Activated CD8-positive, alpha-beta memory T cell treated with anti-CD3 and anti-CD28 coated beads, Interleukin-2, amount 50 U/mL, for 24 hours (primary cell): ENCODE results near the gene ADD1.
"Not testable (repeated sequence)": the region's sequence is repeated elsewhere in the genome, so short reads cannot be mapped to it uniquely, and the experiment has no call there.

Experiments used
- DNase-seq: peaks from one replicate; pipeline ENCODE4 v3.0.0-alpha.2; 2020; ENCODE audit errors: extremely low read depth

The ADD1 gene

DNA sequence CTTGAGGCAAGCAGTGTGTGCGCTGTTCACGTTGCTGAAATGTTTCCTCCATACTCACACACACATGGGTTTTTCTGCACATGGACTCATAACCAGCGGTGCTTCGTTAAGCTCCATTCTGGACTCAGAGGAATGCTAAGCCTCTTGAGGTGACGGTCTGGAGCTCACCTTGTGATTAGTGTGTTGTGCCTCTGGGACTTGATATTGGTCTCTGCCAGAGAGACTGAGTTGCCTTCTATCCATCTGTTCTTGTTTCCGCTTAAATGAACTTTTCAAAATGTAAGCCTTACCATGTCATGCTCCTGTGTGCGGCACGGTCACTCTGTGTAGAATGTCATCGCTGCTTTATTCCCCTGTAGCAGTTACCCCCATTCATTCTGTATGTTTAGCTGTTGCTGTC is 42.5 kb downstream of the ADD1 start:
- DNase-seq: no peak

DNA sequence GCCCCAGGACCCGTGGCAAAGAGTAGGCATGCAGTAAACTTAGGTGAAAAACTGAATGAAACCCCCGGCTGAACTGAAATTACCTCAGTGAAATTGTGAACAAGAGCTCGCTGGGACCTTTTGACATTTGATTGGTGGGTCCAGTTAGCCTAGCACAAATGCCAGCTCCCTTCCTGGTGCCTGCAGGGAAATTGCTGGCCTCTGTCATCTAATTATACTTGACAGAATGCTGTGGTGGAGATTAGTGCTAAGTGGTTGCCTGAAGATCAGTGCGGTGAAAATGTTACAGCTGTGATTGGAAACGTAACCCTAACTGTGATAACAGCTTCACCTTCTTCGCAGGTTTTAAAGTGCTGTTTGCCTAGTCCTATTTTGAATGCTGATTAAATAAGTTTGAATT is 43.0 kb downstream of the ADD1 start:
- no peak for DNase-seq

DNA sequence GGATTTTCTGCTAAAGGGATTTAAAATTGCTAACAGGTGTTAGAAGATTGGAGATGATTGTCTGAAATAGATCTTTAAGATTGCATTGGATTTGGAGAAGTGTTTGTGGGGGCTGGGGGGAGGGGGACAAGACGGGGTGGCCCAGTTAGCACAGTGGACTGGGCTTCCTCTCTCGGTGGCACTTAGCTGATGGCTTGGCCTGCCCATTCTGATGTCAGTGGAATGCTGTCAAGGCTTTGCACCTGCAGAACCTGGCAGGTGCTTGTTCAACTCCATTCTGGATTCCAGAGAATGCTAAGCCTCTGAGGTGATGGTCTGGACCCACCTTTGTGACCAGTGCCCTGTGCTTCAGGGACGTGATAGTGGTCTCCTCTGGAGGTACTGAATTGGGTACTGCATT is 43.7 kb downstream of the ADD1 start:
- DNase-seq: no peak

DNA sequence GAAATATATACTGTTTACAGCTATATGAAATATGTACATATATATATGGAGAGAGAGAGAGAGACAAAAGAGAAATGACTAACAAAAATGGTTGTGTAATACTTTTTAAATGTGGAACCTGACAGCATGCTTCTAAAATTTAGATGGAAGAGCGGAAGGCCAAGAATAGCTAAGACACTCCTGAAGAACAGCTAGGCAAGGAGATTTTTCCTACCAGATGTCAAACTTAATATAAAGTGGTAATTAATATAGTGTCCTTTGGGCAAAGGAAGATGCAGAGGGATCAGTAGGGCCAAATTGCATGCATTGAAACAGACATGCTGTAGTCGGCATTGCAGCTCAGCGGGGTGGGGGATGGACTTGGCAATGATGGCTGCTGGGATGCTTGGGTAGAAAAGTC is 45.2 kb downstream of the ADD1 start:
- DNase-seq: no peak

DNA sequence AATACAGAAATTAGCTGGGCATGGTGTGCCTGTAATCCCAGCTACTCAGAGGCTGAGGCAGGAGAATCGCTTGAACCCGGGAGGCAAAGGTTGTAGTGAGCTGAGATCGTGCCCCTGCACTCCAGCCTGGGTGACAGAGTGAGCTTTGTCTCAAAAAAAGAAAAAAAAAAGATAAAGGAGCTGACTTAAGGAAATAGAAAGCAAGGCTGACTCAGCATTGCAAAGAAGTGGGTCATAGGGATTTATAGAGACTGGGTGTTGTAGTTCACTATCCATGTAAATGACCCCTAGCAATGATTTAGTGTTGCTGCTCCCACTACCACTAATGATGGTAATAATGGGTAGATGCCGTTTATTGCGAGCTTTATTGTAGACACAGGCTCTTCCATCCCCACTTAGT is 47.6 kb downstream of the ADD1 start:
- no peak for DNase-seq

DNA sequence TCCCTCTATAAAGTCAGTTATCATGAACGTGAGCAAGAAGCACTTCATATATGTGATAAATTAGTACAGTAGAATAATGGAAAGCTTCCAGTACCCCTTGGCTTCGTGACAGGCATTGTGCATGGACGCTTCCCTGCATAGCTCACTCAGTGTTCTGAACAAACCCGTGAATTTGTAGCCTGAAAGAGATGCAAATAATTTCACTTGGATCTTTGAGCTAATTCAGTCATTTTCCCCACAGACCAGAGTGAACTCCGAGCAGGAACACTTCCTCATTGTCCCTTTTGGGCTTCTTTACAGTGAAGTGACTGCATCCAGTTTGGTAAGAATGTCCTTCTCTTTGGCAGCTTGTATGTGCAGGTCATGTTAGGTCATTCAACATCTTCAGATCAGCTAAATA is 50.1 kb downstream of the ADD1 start:
- no peak for DNase-seq

DNA sequence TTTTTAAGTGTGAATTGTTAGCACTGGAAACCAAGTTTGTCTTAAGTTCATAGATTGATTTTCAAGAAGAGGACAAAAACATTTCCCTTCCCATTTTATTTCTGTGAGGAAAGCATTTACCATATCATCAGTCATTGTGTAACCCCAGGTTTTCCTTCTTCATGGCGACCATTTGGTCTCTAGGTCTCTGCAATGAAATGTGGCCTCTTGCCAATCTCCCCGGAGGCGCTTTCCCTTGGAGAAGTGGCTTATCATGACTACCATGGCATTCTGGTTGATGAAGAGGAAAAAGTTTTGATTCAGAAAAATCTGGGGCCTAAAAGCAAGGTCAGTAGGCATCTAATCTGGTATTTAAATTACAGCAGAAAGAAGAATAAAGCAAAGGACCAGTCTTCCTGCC is 54.4 kb downstream of the ADD1 start:
- no peak for DNase-seq

DNA sequence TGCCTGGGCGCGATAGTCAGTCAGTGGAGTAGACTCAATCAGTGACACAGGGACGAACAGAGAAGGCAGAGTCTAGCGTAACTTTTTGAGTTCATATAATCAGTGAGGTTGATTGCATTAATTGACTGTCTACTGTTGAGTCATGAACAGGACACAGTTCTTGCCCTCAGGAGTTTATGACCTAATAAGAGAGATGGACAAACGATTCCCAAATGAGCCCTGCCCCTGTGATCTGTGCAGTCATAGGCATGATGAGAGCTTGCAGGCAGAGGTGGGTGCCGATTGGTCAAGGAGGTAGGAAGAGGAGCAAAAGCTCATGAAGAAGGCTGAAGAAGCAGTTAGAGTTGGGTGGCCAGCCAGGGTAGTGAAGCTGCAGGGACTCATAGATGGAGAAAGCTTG is 57.1 kb downstream of the ADD1 start:
- no peak for DNase-seq

DNA sequence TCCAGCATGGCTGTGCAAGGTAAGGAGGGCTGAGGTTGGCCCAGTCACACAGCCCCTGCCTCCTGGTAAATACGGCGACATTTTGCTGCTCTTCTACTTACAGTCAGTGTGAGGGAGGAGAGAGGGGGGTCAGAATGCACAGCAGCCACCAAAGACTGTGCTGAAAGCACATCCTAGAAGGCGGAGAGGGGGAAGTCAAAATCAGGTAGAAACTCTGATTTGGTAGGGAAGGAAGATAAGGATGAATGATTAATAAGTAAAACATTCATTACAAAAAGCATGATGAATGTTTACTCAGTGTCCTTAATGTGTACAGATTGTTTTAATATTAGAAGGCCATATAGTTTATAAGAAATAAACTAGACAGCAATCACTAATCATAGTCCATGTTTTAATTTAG is 57.5 kb downstream of the ADD1 start:
- no peak for DNase-seq

DNA sequence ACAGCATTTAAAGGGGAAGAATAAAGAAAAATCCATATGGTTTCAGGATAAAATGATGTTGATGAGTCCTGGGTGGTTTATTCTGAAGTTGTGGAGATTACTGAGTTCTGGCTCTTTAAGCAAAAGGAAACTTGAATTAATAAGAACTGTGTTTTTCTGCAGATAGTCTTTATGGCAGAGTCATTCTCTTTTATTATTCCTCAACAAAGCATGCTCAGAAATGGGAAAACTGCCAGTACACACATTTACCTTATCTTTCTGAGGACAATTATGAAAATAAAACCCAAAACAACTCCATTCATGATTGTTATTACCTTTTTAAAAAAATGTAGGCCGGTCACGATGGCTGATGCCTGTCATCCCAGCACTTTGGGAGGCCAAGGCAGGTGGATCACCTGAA is 58.5 kb downstream of the ADD1 start:
- DNase-seq: no peak

DNA sequence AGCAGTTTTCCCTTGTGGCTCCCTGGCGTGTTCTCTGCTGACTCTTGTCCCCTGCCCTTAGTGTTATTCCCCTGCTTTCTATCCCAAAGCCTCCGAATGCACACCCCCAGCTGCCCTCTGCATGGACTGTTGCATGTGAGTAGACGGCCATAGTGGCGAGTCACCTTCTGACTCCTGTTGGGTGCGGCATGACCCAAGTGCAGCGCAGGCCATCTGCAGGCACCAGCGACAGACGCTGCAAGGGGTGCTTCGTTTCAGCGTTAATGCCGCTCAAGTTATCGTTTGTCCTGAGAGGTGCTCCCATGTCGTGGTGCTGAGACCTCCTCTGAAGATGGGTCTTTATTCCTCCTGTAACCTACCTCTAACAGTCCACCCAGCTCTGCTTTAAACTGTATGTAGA is 61.9 kb downstream of the ADD1 start:
- DNase-seq: no peak

DNA sequence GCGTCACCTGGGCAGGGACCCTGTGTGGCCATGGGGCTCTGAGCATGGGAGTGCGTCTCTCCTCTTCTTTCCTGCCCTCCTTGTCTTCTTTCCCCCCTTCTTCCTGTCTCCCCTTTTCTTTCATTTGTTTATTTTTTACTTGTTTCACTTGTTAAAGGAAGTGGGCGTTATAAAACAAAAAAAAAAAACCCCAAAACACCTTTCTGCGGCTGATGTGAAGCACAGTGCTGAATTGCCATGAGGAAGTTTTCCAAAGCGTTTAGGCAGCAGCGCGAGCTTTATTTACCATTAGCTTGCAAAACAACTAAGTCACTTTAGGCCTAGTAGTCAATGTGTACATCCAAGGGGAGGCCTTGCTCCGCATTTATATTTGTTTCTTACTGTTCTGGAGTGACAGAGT is 62.6 kb downstream of the ADD1 start:
- no peak for DNase-seq

DNA sequence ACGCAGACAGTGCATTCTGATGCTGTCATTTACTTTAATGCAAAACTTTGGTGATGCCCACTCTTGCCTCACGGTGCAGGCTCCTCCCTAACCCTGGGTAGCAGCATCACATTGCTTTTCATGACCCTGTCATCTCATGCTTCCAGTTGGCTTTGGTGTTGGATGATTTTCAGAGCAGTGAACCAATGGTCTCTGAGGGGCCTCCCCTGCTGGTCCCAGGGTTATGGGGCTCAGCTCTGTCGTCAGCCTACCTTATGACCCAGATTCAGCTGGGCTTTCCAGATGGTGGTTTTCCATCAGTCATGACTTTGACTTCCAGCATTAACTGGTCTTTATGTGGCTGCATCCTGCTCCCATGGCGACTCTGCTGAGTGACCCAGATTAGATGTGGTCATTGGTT is 63.6 kb downstream of the ADD1 start:
- no peak for DNase-seq

DNA sequence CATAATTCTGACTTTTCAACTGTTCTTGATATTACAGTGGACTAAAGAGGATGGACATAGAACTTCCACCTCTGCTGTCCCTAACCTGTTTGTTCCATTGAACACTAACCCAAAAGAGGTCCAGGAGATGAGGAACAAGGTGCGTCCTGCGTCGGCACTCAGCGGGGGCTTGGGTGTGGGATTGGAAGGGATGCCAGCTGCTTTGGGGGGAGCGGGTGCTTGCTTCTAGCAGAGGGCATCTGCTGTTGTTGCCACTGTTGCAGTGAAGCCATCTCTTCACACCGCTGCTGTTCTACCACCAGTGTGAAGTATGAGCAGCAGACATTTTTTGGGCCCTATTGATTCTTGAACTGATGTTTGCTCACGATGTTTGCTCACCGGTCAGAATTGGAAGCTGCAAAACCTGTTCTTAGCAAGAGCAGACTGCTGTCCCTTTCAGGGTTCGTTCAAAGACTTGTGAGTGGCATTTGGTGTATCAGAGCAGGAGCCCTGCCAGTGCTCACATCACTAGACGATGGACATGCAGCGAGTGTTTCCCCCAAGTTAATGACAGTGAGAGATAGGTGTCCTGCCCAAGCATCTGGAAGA is 64.2 kb downstream of the ADD1 start:
- no peak for DNase-seq

DNA sequence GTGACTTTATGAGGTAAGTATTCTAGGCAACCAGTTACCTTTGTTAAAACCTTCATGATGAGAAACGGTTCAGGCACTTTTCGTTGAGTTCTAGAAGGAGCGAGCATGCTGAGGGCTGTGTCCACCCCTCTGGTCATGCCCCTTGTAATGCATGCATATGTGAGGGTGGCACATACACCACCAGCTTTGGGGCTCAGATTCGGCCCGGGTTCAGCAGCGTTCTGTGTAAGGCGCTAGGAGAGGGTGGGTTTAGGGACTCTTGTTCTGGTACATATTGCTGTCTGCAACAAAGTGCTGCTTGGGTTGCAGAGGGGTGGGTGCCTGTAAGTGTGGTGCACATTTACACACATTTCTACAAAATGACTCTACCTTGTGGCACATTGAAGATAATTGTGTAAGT is 65.0 kb downstream of the ADD1 start:
- DNase-seq: no peak

DNA sequence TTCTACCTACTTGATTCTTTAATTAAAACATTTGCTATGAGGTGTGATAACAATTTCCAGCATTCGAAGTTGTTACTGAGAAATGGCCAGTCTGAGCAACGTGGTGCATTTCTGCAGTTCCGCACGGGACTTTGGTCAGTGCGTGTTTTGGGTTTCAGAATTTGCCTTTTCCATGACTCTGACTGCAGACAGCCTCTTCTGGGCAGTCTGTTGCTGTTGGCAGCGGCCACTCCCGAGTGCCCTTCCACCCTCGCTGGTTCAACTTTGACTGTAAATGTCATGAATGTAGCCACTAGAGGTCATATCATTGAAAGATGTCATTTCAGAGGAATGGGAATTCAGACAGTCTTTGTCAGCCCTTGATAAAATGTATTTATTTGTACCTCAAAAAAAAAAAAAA is 65.9 kb downstream of the ADD1 start:
- DNase-seq: no peak

DNA sequence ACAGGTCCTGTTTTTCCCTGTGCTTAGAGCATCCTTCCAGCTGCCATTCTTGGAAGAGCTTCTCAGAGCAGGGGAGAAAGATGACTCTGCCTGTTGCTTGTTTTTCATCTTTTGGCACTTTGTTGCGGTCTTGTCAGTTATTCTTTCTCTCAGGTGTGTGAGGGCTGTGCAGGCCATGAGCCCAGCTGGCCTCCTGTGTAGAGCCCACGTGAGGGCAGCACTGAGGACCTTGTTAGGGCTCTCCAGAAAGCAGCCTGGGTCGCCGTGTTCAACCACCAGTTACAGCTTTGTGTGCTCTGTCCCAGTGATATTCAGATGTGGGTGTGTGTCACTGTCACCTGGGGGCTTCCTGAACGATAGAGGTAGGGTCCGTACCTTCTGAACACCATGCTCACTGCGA is 66.8 kb downstream of the ADD1 start:
- no peak for DNase-seq

DNA sequence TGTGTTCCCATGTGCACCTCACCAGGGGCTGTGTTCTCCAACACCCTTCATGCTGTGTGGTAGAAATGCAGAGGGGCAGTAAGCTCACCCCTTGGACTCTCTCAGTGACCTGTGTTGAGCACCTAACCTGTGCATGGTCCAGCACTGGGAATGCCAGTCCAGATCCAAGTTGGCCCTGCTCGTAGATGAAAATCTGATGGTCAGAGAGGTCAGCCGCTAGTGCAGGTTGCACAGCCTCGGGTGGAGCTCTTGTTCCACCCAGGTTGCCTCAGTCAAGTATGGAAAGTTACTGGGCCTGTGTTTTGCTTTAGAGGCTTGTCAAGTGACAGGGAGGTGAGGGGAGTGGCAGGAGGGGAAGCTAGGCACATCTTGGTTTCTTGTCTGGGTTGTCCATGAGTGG is 68.2 kb downstream of the ADD1 start:
- no peak for DNase-seq

DNA sequence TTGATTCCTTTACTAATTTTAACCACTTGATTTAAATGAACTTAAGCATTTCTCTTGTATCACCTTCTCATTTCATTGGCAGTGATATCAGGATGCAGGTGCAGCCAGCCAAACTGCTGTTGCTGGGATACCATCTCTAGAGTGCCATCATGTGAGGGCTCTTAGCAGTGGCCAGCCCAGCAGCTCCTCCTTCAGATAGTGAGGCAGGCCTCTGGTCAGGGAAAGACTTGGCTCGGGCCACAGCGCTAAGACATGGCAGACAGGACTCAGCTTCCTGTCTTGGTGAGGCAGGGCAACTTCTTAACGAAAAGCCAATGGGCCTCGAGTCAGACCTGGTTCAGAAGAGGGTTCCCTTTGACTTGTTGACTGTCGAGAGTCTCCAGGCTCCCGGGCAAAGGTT is 69.5 kb downstream of the ADD1 start:
- DNase-seq: no peak

DNA sequence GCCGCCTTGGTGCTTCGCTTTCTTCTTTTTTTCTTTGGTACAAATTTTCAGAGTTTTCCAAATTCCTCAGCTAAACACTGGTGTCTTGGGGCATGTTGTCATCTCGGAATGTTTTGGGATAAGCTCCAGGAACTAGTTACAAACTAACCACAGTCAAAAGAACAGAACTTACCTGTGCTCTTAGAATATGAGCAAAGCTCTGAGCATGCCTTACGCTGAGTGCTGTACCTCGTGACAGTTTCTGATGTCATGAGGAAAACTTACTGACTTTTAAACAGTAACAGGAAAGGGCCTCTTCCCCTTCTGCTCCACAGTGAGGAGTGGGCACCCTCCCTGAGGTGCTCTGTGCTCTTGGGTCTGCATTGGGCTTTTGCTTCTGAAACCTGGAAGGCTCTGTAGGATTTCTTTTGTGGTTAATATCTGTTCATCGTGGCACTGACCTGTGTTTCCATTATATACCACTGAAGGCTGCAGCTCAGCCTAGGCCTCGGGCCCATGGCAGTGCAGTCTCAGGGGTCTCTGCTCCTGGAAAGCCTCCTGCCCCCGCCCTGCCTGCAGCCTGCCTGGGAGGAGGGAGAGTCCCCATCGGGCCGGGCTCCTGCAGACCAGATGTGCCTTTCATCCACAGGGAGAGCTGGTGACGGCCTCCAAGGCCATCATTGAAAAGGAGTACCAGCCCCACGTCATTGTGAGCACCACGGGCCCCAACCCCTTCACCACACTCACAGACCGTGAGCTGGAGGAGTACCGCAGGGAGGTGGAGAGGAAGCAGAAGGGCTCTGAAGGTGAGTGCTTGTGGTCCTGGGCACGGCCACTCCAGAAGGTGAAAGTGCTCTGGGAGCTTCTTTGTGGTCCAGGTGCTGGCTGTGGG is 70.8 kb downstream of the ADD1 start:
- no peak for DNase-seq

DNA sequence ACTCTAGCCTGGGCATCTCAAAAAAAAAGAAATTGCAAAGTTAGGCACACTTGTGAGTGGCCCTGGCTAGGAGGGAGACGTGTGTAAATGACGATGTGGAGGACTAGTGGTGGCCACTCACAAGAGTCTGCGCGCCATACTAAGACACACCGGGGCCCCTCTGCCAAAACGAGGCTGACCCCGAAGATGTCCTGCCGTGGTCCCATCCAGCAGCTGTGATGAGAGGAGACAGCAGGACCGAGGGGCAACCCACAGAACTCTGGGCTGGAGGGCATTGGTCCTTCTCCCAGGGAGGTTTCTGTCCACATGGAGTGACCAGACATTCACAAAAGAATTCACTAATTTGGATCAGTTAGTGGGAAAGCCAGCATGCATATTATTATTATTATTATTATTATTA is 72.1 kb downstream of the ADD1 start:
- DNase-seq: no peak

DNA sequence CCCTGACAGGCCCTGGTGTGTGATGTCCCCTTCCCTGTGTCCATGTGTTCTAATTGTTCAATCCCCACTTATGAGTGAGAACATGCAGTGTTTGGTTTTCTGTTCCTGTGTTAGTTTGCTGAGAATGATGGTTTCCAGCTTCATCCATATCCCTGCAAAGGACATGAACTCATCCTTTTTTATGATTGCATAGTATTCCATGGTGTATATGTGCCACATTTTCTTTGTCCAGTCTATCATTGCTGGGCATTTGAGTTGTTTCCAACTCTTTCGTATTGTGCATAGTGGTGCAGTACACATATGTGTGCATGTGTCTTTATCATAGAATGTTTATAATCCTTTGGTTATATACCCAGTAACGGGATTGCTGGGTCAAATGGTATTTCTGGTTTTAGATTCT is 73.1 kb downstream of the ADD1 start:
- DNase-seq: not testable (repeated sequence)

DNA sequence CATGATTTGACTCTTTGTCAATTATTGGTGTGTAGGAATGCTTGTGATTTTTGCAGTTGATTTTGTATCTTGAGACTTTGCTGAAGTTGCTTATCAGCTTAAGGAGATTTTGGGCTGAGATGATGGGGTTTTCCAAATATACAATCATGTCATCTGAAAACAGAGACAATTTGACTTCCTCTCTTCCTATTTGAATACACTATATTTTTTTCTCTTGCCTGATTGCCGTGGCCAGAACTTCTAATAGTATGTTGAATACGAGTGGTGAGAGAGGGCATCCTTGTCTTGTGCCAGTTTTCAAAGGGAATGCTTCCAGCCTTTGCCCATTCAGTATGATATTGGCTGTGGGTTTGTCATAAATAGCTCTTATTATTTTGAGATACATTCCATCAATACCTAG is 74.7 kb downstream of the ADD1 start:
- not testable (repeated sequence) for DNase-seq

DNA sequence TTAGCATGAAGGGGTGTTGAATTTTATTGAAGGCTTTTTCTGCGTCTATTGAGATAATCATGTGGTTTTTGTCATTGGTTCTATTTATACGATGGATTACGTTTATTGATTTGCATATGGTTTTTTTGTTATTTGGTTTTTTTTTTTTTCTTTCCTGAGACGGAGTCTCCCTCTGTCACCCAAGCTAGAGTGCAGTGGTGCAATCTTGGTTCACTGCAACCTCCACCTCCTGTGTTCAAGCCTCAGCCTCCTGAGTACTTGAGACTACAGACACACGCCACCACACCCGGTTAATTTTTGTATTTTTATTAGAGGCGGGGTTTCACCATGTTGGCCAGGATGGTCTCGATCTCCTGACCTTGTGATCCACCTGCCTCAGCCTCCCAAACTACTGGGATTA is 75.1 kb downstream of the ADD1 start:
- DNase-seq: not testable (repeated sequence)
